A673 (cell line): ENCODE results near the gene ARMS2.

ENCODE experiments used
- CTCF ChIP-seq: fragments of 300-800, 200-600 bp; sonication (generic); conservative IDR thresholded peaks from 2 replicates; pipeline ENCODE4 v1.5.1; 2017; ENCODE audit warnings: low read depth, mild to moderate bottlenecking, antibody characterized with exemption, low read length, moderate library complexity, mixed read lengths
- EZH2 ChIP-seq: fragments of 200-600 bp; sonication (generic); IDR thresholded peaks from 2 replicates; pipeline ENCODE4 v1.6.1; 2017; ENCODE audit warnings: borderline replicate concordance, low read depth, mild to moderate bottlenecking, mixed read lengths, antibody characterized with exemption, low read length; ENCODE audit not compliant: poor library complexity, severe bottlenecking

- TF ChIP-seq CTCF (no peak), EZH2 (no peak)
These were observed 10.1 kb downstream of the ARMS2 start for GRCh38 chr10:122464586-122464985.
